ENCODE results near the gene POC1A.

DNA sequence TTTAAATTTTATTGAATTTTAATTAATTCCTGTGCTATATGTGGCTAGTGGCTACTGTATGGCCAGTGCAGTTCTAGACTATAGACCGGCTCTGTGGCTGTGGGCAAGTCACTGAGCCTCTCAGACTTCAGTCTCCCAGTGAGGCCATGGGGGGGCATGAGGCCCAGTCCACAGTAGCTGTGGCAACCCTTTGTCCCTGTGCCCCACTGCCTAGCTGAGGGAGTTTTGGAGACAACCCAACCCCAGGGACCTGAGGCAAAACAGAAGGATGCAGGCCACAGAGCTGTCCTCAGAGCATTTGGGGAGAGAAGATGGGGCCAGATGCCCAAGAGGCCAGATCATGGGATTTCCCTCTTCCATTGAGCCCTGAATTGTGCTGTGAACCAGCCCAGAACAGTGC is 18.9 kb upstream of the POC1A start:
- TF ChIP-seq FOXM1 (IDR thresholded peaks at IDR 0.05; ENCODE audit: borderline replicate concordance, low read depth) (no peak), YY1 (IDR thresholded peaks at IDR 0.05; ENCODE audit: low read depth) (no peak), EP300 (IDR thresholded peaks at IDR 0.05; ENCODE audit: borderline replicate concordance) (no peak), ZBTB7A (IDR thresholded peaks at IDR 0.05; ENCODE audit: low read depth) (no peak), TEAD4 (IDR thresholded peaks at IDR 0.05) (no peak), CEBPB (IDR thresholded peaks at IDR 0.05) (no peak), REST (IDR thresholded peaks at IDR 0.05; ENCODE audit: low read depth) (no peak), CREB1 (IDR thresholded peaks at IDR 0.05; ENCODE audit: low read depth) (no peak), RAD21 (IDR thresholded peaks at IDR 0.05; ENCODE audit: low read depth) (no peak), EGR1 (IDR thresholded peaks at IDR 0.05) (no peak)
- TF ChIP-seq, protein P1, sequence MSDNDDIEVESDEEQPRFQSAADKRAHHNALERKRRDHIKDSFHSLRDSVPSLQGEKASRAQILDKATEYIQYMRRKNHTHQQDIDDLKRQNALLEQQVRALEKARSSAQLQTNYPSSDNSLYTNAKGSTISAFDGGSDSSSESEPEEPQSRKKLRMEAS (IDR thresholded peaks at IDR 0.05): no peak
- TF ChIP-seq, protein P2, sequence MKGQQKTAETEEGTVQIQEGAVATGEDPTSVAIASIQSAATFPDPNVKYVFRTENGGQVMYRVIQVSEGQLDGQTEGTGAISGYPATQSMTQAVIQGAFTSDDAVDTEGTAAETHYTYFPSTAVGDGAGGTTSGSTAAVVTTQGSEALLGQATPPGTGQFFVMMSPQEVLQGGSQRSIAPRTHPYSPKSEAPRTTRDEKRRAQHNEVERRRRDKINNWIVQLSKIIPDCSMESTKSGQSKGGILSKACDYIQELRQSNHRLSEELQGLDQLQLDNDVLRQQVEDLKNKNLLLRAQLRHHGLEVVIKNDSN (IDR thresholded peaks at IDR 0.05): no peak

All from Ishikawa (cell line).